ENCODE data around the gene SLC35D1. TPM values are rescaled to one million over a fixed set of nuclear protein-coding genes. Genes with fewer than 3 reads are reported as not detected.

SLC35D1 gene
- polyA plus RNA-seq, 2 donors, result 1.5 to 3.0 TPM

Other genes starting within 250 kb of the SLC35D1 start
- gene DNAI4, start 129.3 kb downstream of the SLC35D1 start, polyA plus RNA-seq, result under 1 TPM; 0.26 to 0.36 TPM
- 1 to 10 TPM; 7.5 to 7.7 TPM for gene MIER1, start 129.2 kb downstream of the SLC35D1 start, polyA plus RNA-seq
- gene C1orf141, start 80.8 kb upstream of the SLC35D1 start, polyA plus RNA-seq, result not detected
- under 1 TPM in 1 of 2 donors, not detected in 1; 0.01 TPM for gene IL23R, start 112.3 kb upstream of the SLC35D1 start, polyA plus RNA-seq

Measured in esophagus (tissue), 2 donors.